A673 (cell line): ENCODE data around the gene TNFSF8. TPM values are rescaled to one million over a fixed set of nuclear protein-coding genes. Genes with fewer than 3 reads are reported as not detected.

Experiments used
- BruUV-seq: library from RNA; stranded (reverse); fragments of 400-500 nt; replicated peaks from 2 replicates; lab custom pipeline; 2021; lab: Mats Ljungman, UMichigan
- CTCF ChIA-PET: fragments of 300-600 bp; sonication (Branson Sonifier 250); formaldehyde crosslinking; loops from one replicate; lab custom pipeline; 2022; ENCODE audit warnings: antibody characterized with exemption; lab: Charles Lee
- POLR2A ChIA-PET: fragments of 300-600 bp; sonication (Branson Sonifier 250); formaldehyde crosslinking; loops from one replicate; lab custom pipeline; 2022; ENCODE audit warnings: antibody characterized with exemption; ENCODE audit not compliant: low non-redundant PET; lab: Charles Lee
- DNase-seq: peaks from one replicate; pipeline ENCODE4 v3.0.0-alpha.2; 2015; ENCODE audit warnings: low spot score
- H3K27ac ChIP-seq: fragments of 200-600 bp; sonication (generic); 2 replicates; pipeline ENCODE4 v1.5.1; 2016; ENCODE audit warnings: mixed run types, low read depth, mild to moderate bottlenecking, mixed read lengths, antibody characterized with exemption, low read length; ENCODE audit not compliant: poor library complexity, severe bottlenecking
- H3K27me3 ChIP-seq: fragments of 200-600 bp; sonication (generic); replicated peaks from 2 replicates; pipeline ENCODE4 v1.6.1; 2017; ENCODE audit warnings: mixed run types, low read depth, mild to moderate bottlenecking, mixed read lengths, antibody characterized with exemption, low read length; ENCODE audit not compliant: insufficient read depth, poor library complexity
- H3K36me3 ChIP-seq: fragments of 200-600 bp; sonication (generic); 2 replicates; pipeline ENCODE4 v1.6.1; 2016; ENCODE audit warnings: mixed run types, mild to moderate bottlenecking, mixed read lengths, antibody characterized with exemption, low read length; ENCODE audit not compliant: insufficient read depth, poor library complexity, severe bottlenecking
- H3K4me1 ChIP-seq: fragments of 200-600 bp; sonication (generic); 2 replicates; pipeline ENCODE4 v1.6.1; 2017; ENCODE audit warnings: mixed run types, mild to moderate bottlenecking, mixed read lengths, antibody characterized with exemption, low read length; ENCODE audit not compliant: insufficient read depth, poor library complexity, severe bottlenecking
- H3K4me3 ChIP-seq: fragments of 200-600 bp; sonication (generic); 2 replicates; pipeline ENCODE4 v1.5.1; 2016; ENCODE audit warnings: low read depth, mixed run types, mild to moderate bottlenecking, mixed read lengths, low read length; ENCODE audit not compliant: poor library complexity, severe bottlenecking
- H3K9me3 ChIP-seq: fragments of 200-600 bp; sonication (generic); 2 replicates; pipeline ENCODE4 v1.6.1; 2016; ENCODE audit warnings: mixed run types, low read depth, mild to moderate bottlenecking, mixed read lengths, antibody characterized with exemption, low read length; ENCODE audit not compliant: poor library complexity, severe bottlenecking
- EZH2 ChIP-seq: fragments of 200-600 bp; sonication (generic); IDR thresholded peaks from 2 replicates; pipeline ENCODE4 v1.6.1; 2017; ENCODE audit warnings: borderline replicate concordance, low read depth, mild to moderate bottlenecking, mixed read lengths, antibody characterized with exemption, low read length; ENCODE audit not compliant: poor library complexity, severe bottlenecking
- intact Hi-C: fragments of 100-400 bp; cut with micrococcal nuclease; formaldehyde crosslinking; loops from one replicate; pipeline ENCODE4 v1.10.0; 2022; ENCODE audit not compliant: unreplicated experiment
- total RNA-seq: library from RNA; stranded (reverse); gene quantifications from 2 replicates; pipeline ENCODE4 v1.2.3, GENCODE V29; 2021
- TF ChIP-seq, protein P1 (sequence below): fragments of 300-800, 200-600 bp; sonication (generic); conservative IDR thresholded peaks from 2 replicates; pipeline ENCODE4 v1.5.1; 2017; ENCODE audit warnings: low read depth, mild to moderate bottlenecking, antibody characterized with exemption, low read length, moderate library complexity, mixed read lengths

Gene TNFSF8
- total RNA-seq, 1 experiment from 2014 or later = not detected

DNA sequence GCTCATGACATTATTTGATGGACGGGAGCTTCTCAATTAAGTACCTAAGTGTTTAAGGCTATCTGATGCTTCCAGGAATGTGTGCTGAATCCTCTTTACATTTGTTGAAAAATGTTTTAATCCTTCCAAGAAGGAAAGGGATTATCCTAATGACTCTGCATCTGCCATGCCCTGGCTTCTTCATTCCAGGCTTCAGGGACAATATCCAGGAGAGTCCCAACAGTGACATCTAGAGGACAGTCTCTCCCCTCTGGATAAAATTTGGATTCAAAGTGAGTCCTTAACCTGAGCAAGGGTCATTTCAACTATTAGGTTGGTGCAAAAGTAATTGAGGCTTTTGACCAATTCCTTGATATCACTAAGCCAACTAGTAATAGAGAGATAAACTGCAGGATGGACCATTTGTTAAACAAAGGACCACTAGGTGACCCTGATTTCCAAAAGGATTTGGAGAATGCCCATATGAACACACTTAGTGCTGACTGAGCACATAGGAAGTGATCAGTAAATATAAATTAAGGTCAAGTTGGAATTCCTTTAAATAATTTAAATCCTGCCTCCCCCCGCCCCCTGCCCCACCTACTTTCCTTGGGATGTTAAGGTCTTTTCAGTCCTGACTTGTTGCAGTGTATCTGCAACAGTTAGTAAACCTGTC is 19.1 kb downstream of the TNFSF8 start:
- no peaks in the 10 kb centered on the region for H3K36me3 ChIP-seq
- POLR2A ChIA-PET = no interaction called here
- peak; percentile 72 for DNase-seq
- no peak overlapping the region for H3K4me3 ChIP-seq
- intact Hi-C loops = loop anchor here (1.0 to 10.0 kb wide), 2 partner anchors 172 to 624 kb away; no protein-coding TSS in a partner anchor
- no peaks in the 10 kb centered on the region for H3K9me3 ChIP-seq
- CTCF ChIA-PET = interaction anchor here (0.6 to 1.3 kb wide), 7 partner anchors 108 to 506 kb away, joined by 3 to 7 read pairs (median 4); no protein-coding TSS in a partner anchor
- H3K27me3 ChIP-seq = no peaks in the 10 kb centered on the region
- no peak overlapping the region for H3K27ac ChIP-seq
- no peak for TF ChIP-seq EZH2
- TF ChIP-seq, protein P1, sequence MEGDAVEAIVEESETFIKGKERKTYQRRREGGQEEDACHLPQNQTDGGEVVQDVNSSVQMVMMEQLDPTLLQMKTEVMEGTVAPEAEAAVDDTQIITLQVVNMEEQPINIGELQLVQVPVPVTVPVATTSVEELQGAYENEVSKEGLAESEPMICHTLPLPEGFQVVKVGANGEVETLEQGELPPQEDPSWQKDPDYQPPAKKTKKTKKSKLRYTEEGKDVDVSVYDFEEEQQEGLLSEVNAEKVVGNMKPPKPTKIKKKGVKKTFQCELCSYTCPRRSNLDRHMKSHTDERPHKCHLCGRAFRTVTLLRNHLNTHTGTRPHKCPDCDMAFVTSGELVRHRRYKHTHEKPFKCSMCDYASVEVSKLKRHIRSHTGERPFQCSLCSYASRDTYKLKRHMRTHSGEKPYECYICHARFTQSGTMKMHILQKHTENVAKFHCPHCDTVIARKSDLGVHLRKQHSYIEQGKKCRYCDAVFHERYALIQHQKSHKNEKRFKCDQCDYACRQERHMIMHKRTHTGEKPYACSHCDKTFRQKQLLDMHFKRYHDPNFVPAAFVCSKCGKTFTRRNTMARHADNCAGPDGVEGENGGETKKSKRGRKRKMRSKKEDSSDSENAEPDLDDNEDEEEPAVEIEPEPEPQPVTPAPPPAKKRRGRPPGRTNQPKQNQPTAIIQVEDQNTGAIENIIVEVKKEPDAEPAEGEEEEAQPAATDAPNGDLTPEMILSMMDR = peak; percentile 88
- BruUV-seq = no TSS peak
- H3K4me1 ChIP-seq = peaks cover 5% of the 10 kb centered on the region

DNA sequence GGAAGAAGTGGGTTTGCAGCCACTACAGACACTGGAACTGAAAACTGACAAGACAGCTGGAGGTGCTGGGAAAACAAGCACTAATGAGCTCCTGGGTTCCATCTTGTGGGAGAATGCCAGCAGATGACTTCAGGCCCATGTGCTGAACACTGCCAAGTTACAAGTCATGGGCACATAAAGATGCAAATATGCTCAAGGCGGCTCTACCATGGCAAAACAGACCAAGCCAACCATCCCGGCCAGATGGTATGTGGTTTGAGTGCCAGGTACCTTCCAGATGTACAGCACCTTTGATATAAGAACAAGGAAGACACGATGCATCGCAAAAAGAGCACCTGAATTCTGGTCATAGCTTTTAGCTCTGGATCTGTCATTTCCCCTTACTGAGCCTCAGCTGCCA is 19.9 kb downstream of the TNFSF8 start:
- ChIA-PET POLR2A (no interaction called here), CTCF (interaction anchor here (0.6 to 1.3 kb wide), 6 partner anchors 109 to 505 kb away, joined by 3 to 7 read pairs (median 4); no protein-coding TSS in a partner anchor)
- no peak for TF ChIP-seq EZH2
- TF ChIP-seq, protein P1 = no peak
- Histone ChIP-seq H3K4me3 (no peak overlapping the region), H3K27me3 (no peaks in the 10 kb centered on the region), H3K27ac (no peak overlapping the region), H3K36me3 (no peaks in the 10 kb centered on the region), H3K9me3 (no peaks in the 10 kb centered on the region), H3K4me1 (peaks cover 6% of the 10 kb centered on the region)
- no peak for DNase-seq
- intact Hi-C loops = loop anchor here (10.0 kb wide), 1 partner anchor 624 kb away; no protein-coding TSS in a partner anchor
- no TSS peak for BruUV-seq

DNA sequence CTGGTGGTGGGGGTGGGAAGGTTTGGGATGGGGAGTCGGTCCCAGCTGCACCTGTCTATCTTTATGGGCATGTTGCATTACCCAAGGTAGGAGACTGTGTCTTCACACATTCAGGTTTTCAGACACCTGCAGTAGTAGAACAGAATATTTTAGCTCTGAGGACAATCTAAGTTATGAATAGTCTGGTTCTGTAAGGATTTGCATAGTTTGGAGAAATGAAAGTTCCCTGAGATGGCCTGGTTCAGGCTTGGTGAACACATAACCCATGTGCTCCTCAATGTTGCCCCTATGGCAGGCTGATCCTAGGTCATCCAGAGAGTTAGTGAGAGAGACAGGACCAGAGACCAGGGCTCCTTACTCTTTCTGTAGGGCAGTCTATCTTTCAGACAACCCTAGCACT is 20.7 kb downstream of the TNFSF8 start:
- no peak for DNase-seq
- peaks cover 11% of the 10 kb centered on the region for H3K4me1 ChIP-seq
- no peaks in the 10 kb centered on the region for H3K9me3 ChIP-seq
- POLR2A ChIA-PET = no interaction called here
- BruUV-seq = no TSS peak
- no peak overlapping the region for H3K27ac ChIP-seq
- CTCF ChIA-PET = interaction anchor here (0.6 to 1.3 kb wide), 2 partner anchors 501 to 569 kb away, joined by 4 to 6 read pairs; no protein-coding TSS in a partner anchor
- TF ChIP-seq EZH2 = no peak
- TF ChIP-seq, protein P1 = no peak
- H3K36me3 ChIP-seq = no peaks in the 10 kb centered on the region
- H3K4me3 ChIP-seq = no peak overlapping the region
- H3K27me3 ChIP-seq = no peaks in the 10 kb centered on the region
- intact Hi-C loops = loop anchor here (5.0 to 10.0 kb wide), 4 partner anchors 247 to 1753 kb away; no protein-coding TSS in a partner anchor
